AG04449 (cell line): ENCODE measurements around the gene ADGB.
"Not testable (repeated sequence)": the region's sequence is repeated elsewhere in the genome, so short reads cannot be mapped to it uniquely, and the experiment has no call there.

ENCODE experiments used
- CTCF ChIA-PET: fragments of 350-600 bp; formaldehyde crosslinking; extraction: SDS; loops from one replicate; lab custom pipeline; 2021; ENCODE audit warnings: antibody characterized with exemption; lab: Yijun Ruan, JAX
- POLR2A ChIA-PET: fragments of 400-600, 350-600 bp; formaldehyde crosslinking; extraction: SDS; loops from one replicate; lab custom pipeline; 2020; ENCODE audit warnings: antibody characterized with exemption, inconsistent platforms; lab: Yijun Ruan, JAX
- DNase-seq: peaks from one replicate; pipeline ENCODE4 v3.0.0-alpha.2; 2010; ENCODE audit warnings: low read depth, low spot score
- H3K4me3 ChIP-seq: 2 replicates; pipeline ENCODE4 v1.5.1; 2011; ENCODE audit warnings: low read depth, mild to moderate bottlenecking, control low read depth, low read length
- CTCF ChIP-seq: IDR thresholded peaks from one replicate; pipeline ENCODE4 v1.5.1; 2011; ENCODE audit warnings: mild to moderate bottlenecking, moderate library complexity, low read length, control low read depth, inconsistent platforms; ENCODE audit not compliant: insufficient read depth; ENCODE audit errors: missing control alignments

ADGB gene

DNA sequence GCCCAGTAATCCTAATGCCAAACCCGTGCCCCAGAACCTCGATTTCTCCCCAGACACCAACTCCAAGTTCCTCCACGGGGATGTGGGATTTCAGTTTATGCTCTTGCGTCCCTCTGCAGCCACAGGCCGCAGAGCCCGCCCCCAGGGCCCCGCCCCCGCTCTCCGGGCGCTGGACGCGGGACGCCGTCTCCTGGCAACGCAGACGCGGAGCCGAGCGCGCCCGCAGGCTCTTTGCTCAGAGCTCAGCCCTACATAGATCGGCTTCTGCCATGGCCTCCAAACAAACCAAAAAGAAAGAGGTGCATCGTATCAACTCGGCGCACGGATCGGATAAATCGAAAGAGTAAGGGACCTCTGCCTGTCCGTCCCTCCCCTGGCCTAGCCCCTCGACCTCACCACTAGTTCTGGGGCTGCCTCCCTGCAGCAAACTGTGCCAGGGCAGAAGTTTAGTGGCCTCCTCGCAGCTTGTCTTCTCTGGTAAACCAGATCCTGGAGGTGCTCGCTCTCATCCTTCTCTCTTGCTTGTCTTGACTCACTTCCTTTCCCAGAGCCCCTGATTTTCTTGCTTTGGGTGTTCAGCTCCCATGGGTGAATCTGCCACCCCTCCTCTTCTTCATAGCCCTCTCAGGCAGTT is at the start of gene ADGB:
TSS of gene ADGB (plus strand) at position 201 of the 634 bp plus-strand sequence. CDS start at position 270, 69 bp downstream.
- peak within 1 kb of the TSS; percentile 61 for H3K4me3 ChIP-seq
- TF ChIP-seq CTCF: no peak
- DNase-seq: no peak
- ChIA-PET POLR2A (no interaction called here), CTCF (no interaction called here)

GRCh38 chr6:146550911-146551310 is 47.9 kb upstream of the ADGB start:
- POLR2A ChIA-PET: no interaction called here
- DNase-seq: no peak
- no peak for TF ChIP-seq CTCF
- H3K4me3 ChIP-seq: no peak overlapping the region
- CTCF ChIA-PET: interaction anchor here (1.3 kb wide), 1 partner anchor 14 kb away, joined by 3 read pairs; no protein-coding TSS in a partner anchor

DNA sequence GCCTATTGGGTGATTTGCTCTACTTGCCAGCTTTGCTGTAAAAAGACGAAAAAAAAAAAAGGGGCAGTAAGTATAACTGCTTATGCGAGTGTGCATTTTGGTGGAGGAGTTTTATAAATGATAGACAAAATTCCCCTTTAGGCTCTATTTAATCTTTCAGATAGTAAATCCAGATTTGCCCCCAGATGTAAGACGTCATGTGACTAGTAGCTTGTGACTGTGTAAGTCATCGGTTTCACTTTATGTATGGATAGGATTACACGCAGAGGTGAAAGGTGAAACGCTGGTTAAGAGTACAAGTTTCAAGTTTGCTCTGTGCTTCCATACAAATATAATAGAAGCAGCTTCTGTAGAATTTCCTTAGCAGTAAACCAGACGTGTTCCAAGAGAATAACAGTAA is 47.2 kb upstream of the ADGB start:
- H3K4me3 ChIP-seq: no peak overlapping the region
- no peak for DNase-seq
- TF ChIP-seq CTCF: no peak
- ChIA-PET POLR2A (no interaction called here), CTCF (interaction anchor here (1.3 kb wide), 1 partner anchor 13 kb away, joined by 3 read pairs; no protein-coding TSS in a partner anchor)

DNA sequence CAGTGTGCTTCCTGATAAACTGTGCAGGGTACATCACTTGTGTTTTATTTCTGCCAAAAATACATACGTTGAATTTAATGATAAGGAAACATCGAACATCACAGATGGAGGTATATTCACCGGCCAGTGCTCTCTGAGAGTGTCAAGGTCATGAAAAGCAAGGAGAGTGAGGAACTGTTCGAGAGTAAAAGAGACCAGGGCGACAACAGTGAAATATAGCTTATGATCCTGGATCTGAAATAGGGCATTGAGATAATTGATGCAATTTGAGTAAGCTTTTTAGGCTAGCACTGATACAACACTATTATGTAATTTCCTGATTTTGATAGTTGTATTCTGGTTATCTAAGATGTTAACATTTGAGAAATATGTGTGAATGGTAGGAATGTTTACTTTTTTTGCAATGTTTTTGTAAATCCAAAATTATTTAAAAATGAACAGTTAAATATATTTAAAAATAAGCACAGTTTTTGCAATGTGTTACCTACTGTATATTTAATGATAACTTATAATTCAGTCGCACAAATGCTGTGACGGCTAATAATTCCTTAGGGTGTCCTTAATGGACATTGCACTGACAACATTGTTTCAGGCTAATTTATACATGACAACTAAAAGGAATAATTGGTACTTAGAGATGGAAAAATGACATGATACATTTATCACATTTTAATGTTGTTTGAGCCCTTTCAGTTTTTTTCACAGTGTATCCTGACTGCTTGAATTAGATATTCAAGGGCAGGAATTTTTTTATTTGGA is 45.2 kb upstream of the ADGB start:
- H3K4me3 ChIP-seq: no peak overlapping the region
- no peak for DNase-seq
- ChIA-PET CTCF (interaction anchor here (1.5 kb wide), 1 partner anchor 10 kb away, joined by 4 read pairs; the partner anchor contains the start of gene RAB32), POLR2A (no interaction called here)
- TF ChIP-seq CTCF: no peak

GRCh38 chr6:146560607-146561006 is 38.2 kb upstream of the ADGB start:
- ChIA-PET POLR2A (no interaction called here), CTCF (no interaction called here)
- no peak for DNase-seq
- H3K4me3 ChIP-seq: no peak overlapping the region
- TF ChIP-seq CTCF: no peak

DNA sequence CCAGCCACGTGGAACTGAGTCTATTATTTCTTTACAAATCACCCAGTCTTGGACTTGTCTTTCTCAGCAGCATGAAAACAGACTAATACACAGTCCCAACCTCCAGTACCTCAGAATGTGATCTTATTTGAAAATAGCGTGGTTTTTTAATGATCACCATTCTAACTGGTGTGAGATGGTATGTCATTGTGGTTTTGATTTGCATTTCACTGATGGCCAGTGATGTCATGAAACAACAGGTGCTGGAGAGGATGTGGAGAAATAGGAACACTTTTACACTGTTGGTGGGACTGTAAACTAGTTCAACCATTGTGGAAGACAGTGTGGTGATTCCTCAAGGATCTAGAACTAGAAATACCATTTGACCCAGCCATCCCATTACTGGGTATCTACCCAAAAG is 32.1 kb upstream of the ADGB start:
- DNase-seq, POLR2A ChIA-PET, H3K4me3 ChIP-seq, CTCF ChIA-PET: not testable (repeated sequence)

DNA sequence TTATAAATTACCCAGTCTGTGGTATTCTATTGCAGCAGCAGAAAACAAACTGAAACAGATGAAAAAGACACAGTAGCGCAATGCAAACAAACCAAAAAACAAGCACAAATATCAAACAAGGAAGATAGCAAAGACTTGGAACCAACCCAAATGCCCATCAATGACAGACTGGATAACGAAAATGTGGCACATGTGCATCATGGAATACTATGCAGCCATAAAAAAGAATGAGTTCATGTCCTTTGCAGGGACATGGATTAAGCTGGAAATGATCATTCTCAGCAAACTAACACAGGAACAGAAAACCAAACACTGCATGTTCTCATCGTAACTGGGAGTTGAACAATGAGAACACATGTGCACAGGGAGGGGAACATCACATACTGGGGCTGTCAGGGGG is 30.2 kb upstream of the ADGB start:
- CTCF ChIA-PET, DNase-seq, H3K4me3 ChIP-seq, POLR2A ChIA-PET: not testable (repeated sequence)
